HPDE6-E6E7 (cell line): Measurements from ENCODE around the gene TMEM92.
A peak's percentile ranks its signal among the peaks of the same experiment; 100 is the strongest.
"Not testable (repeated sequence)": the region's sequence is repeated elsewhere in the genome, so short reads cannot be mapped to it uniquely, and the experiment has no call there.

Source experiments
- DNase-seq: peaks from one replicate; pipeline ENCODE4 v3.0.0; 2011; ENCODE audit warnings: missing footprints; ENCODE audit errors: extremely low spot score

Gene TMEM92

GRCh38 chr17:50301891-50302584 is 27.8 kb downstream of the TMEM92 start:
- DNase-seq: no peak

- no peak for DNase-seq
Observed at GRCh38 chr17:50303051-50303450, 28.8 kb downstream of the TMEM92 start.

- no peak for DNase-seq
Observed at GRCh38 chr17:50303596-50303995, 29.3 kb downstream of the TMEM92 start.

- no peak for DNase-seq
Observed at GRCh38 chr17:50304781-50305404, 30.6 kb downstream of the TMEM92 start.

GRCh38 chr17:50307654-50308053 is 33.4 kb downstream of the TMEM92 start:
- no peak for DNase-seq

GRCh38 chr17:50308666-50309065 is 34.4 kb downstream of the TMEM92 start:
- no peak for DNase-seq

- DNase-seq: no peak
Observed at GRCh38 chr17:50310455-50311111, 36.3 kb downstream of the TMEM92 start.

- DNase-seq: no peak
Observed at GRCh38 chr17:50311112-50311460, 36.8 kb downstream of the TMEM92 start.

GRCh38 chr17:50311483-50311882 is 37.2 kb downstream of the TMEM92 start:
- no peak for DNase-seq

- no peak for DNase-seq
Observed at GRCh38 chr17:50312308-50312707, 38.0 kb downstream of the TMEM92 start.

GRCh38 chr17:50314456-50315011 is 40.3 kb downstream of the TMEM92 start:
- DNase-seq: no peak

- DNase-seq: no peak
Observed at GRCh38 chr17:50316016-50316587, 41.8 kb downstream of the TMEM92 start.

- DNase-seq: not testable (repeated sequence)
Observed at GRCh38 chr17:50316660-50317059, 42.4 kb downstream of the TMEM92 start.

- no peak for DNase-seq
Observed at GRCh38 chr17:50317121-50317520, 42.9 kb downstream of the TMEM92 start.

- DNase-seq: peak; percentile 53
Observed at GRCh38 chr17:50318501-50319285, 44.4 kb downstream of the TMEM92 start.

- DNase-seq: no peak
Observed at GRCh38 chr17:50319306-50320004, 45.2 kb downstream of the TMEM92 start.

GRCh38 chr17:50322271-50322670 is 48.0 kb downstream of the TMEM92 start:
- no peak for DNase-seq

GRCh38 chr17:50323060-50323459 is 48.8 kb downstream of the TMEM92 start:
- no peak for DNase-seq

- DNase-seq: no peak
Observed at GRCh38 chr17:50325906-50326305, 51.6 kb downstream of the TMEM92 start.

GRCh38 chr17:50326831-50327364 is 52.6 kb downstream of the TMEM92 start:
- DNase-seq: no peak
